Activated CD4-positive, alpha-beta T cell treated with anti-CD3 and anti-CD28 coated beads, Interleukin-2, amount 50 U/mL, for 16 hours (primary cell): ENCODE measurements around the gene CPVL.
"Not testable (repeated sequence)": the region's sequence is repeated elsewhere in the genome, so short reads cannot be mapped to it uniquely, and the experiment has no call there.

Experiments used
- DNase-seq: peaks from one replicate; pipeline ENCODE4 v3.0.0-alpha.2; 2020

The CPVL gene

DNA sequence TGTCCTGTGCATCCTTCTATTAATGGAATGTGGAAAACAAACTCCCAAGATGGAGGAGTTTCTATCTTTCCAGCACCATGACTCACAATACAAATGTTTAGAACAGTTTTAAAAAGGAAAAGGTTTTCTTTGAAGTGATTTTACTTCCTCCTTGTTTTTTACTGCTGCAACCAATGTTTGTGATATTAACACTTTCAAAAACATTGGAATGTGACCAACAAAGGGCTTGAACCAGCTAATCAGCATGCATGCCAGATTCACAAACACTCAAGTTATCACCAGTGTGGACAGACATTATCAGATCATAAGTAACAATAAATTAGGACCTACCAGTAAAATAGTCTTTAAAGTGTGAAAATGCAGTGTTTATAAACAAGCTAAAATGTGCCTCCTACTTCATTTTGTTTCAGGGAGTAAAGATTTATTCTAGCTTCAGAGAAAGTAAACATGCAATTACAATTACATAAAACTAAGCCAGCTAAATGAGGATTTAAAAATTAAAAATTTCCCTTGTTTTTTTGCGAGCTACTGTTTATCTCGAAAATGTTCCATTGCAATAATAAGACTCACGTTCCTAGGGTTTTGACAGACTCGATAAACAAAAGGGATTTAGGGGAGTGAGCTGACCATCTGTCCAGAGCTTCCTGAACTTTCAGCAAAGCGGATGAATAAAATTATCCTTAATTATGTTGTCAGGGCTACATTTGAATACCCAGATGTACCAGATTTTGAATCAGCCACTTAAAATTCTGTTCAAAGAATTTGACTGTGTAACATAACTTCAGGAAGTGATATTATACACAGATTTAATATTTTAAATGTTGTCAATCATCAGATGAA, 29.8 kb downstream of the CPVL start:
- no peak for DNase-seq

GRCh38 chr7:29115753-29116152, 30.6 kb downstream of the CPVL start:
- no peak for DNase-seq

GRCh38 chr7:29115130-29115687, 31.1 kb downstream of the CPVL start:
- no peak for DNase-seq

DNA sequence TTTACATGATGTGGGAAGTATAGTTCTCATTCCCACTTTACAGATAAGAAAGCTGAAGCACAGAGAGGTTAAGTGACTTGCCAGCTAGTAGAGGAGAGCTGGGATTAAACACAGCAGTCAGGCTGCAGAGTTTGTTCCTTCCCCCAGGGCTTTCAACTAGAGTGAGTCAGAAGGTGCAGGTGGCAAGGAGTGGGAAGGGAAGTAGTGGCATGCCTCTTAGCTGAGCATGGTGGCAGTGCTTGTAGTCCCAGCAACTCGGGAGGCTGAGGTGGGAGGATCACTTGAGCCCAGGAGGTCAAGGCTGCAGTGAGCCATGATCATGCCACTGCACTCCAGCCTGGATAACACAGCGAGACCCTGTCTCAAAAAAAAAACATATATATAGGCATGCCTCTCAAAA, 32.1 kb downstream of the CPVL start:
- not testable (repeated sequence) for DNase-seq

DNA sequence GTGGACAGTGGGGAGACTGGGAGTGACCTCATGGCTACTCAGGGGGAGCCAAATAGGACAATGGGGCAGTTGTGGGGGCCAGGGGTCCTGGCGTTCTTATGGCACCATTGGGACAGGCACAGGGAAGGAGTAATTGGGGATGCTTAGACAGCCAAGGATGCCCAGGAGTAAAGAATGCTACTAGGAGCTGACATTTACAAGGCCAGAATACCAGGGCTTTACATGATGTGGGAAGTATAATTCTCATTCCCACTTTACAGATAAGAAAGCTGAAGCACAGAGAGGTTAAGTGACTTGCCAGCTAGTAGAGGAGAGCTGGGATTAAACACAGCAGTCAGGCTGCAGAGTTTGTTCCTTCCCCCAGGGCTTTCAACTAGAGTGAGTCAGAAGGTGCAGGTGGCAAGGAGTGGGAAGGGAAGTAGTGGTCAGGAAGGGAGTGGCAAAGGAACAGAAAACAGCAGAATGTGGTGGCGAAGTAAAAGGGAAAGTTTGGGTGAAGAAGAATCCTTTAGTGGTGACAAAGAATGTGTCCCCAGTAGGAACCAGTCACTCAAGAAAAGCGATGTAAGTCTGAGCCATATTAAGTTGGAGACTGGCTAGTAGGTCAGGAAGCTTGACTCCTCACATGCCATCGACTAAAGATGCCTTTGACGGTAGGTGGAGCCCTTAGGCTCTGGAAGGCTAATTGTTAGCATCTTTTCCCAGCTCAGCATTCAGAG, 32.8 kb downstream of the CPVL start:
- DNase-seq: peak; percentile 33

DNA sequence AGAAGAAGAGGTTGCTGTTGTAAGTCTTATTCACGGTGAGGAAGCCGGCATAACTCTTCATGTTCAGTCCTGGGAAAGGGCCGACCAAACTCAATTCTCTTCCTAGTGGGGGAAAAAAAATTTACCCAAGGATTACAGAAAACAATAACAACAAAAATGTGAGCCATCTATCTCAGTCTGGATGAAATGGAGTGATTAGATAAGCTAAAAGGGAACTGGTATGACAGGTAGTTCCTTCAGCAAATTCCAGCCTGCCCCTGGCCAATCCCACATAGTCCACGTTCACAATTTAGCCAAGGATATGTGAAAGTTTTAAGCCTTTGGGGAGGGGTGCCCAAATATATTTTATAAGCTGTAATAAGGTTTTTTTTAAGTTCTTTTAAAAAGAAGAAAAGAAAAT, 33.6 kb downstream of the CPVL start:
- no peak for DNase-seq

GRCh38 chr7:29109899-29110298, 36.4 kb downstream of the CPVL start:
- DNase-seq: no peak

- no peak for DNase-seq
These were observed 37.0 kb downstream of the CPVL start for GRCh38 chr7:29109358-29109757.

GRCh38 chr7:29107056-29107455, 39.3 kb downstream of the CPVL start:
- no peak for DNase-seq

- DNase-seq: no peak
These were observed 39.7 kb downstream of the CPVL start for GRCh38 chr7:29106669-29106988.

- peak; percentile 55 for DNase-seq
These were observed 40.3 kb downstream of the CPVL start for GRCh38 chr7:29105752-29106668.

DNA sequence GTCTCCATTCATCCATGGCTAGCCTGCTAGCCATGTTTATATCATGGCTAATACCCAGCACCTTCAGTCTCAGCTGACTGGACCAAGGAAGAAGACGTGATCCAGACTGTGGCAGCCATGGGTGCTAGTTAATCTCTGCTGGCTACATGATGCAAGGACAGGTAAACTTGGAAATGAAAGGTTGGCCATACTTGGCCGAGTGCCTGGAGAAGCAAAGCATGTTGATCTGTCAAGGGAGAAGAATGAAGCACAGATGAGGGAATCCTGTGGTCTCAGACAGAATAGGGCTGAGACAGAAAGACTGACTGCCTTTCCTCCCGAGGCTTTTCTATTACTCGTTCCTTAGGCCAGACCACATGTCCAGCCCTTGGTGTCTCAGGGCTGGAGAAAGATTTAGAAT, 41.1 kb downstream of the CPVL start:
- DNase-seq: no peak

DNA sequence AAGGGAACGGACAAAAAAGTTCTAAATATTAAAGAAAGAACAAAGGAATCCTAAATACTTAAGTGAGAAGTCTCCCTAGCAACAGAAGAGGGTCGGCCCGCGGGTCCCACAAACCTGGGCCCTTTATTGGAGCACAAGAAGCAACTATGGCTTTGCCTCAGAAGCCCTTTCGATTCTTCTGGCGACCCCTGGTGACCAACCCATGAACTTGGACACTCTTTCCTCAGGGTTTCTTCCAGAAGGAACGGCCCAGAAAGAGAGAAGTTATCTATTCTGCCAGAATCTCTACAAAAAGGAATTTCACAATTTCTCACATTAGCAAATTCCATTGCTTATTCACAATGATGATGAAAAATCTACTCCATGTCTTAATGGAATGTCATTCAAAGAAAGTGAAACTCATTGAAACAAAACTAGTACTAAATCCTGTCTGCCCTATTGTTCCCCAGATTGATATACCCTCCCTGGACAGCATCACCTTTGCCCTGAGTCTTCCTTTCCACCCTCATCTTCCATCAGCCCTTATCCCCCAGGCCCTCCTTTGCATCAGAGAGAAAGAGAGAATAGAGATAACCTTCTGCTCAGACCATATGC, 43.7 kb downstream of the CPVL start:
- DNase-seq: peak; percentile 41

GRCh38 chr7:29100924-29101323, 45.4 kb downstream of the CPVL start:
- no peak for DNase-seq

- DNase-seq: no peak
These were observed 46.2 kb downstream of the CPVL start for GRCh38 chr7:29099896-29100847.

DNA sequence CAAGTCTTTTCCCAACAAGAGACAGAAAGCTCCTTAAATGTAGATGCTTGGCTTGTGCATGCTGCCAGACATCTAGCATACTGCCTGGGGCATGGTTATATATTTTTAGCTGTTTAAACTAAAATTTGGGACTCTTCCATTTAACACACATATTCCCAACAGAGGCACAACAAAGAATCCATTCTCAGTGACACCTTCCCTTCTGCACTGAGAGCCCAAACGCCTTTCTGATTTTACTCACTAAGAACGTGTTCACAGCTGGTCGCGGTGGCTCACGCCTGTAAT, 49.9 kb downstream of the CPVL start:
- no peak for DNase-seq

DNA sequence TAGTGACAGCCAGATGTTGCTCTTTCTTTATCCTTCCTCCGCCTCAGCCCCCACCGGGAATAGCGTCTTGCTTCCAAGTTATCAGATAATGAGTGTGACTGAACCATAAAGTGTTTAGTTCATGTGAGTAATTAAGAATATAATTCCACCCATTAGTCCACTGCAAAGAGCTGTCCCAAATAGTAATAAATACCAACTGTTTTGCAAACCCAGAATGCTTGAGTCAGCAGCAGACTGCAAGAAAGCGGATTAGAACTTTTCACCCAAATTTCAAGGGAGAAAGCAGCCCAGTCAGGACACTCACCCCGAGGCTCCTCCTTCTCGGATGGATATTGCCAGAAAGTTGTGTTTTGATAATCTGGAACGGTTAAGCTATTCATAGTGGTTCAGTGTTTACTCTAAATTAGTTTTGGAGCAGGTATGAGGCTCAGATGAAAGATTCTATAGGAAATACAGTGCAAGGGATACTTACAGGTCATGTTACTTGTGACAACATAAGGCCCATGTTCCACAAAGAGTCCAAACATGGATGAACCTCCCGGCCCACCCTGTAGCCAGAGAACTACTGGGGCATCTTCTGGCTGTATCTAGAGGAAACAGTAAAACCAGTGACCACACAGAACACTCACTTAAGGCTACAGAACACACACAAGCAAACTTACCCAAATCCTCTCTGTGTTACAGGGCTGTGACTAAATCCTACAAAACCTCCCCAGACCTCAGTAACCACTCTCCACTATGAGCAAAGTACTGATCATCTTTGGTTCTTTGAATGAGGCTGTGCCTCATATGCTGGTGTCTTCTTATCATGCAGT, 50.5 kb downstream of the CPVL start:
- DNase-seq: no peak

DNA sequence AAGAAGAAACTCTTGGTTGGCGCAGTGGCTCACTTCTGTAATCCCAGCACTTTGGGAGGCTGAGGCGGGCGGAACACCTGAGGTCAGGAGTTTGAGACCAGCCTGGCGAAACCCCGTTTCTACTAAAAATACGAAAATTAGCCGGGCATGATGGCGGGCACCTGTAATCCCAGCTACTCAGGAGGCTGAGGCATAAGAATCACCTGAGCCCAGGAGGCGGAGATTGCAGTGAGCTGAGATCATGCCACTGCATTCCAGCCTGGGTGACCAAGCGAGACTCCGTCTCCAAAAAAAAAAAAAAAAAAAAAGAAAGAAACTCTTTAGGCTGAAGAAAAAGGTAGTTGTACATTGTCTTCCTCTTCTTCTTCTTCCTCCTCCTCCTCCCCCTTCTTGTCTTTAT, 53.2 kb downstream of the CPVL start:
- DNase-seq: not testable (repeated sequence)

- DNase-seq: peak; percentile 62
These were observed 54.6 kb downstream of the CPVL start for GRCh38 chr7:29091715-29092114.

DNA sequence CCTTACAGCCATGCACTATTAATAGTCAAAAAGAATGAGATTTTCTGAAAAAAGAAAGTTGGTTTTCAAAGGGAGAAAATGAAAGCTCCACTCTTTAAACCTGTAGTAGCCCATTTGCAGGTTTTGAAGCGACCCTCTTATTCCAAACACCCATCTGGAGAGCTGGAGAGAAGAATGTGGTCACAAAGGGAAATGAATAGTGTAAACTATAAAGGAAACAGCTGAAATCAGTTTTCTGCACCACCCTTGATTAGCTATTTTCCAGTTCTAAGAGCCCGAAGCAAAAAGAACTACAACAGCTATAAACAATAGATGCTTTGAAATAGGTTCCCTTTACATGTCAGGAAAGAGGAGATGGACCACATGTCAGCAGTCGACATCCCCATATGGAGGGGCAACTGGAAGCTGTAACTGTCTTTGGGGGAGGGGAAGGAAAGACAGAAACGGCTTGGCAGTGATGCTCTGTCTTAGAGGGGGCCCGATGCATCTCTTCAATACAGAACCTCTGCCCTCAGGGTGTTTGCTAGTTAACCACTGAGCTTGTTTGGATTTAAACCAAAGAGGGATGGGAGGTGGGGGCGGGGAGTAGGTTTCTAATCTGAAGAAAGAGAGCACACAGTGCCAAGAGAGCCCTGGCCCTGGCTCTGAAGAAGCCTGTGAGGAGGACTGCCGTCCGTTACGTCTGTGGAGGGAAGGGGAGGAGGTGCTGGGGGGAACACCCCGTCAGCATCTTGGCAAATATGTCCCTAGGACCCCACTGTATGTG, 55.3 kb downstream of the CPVL start:
- no peak for DNase-seq
